ENCODE measurements around the gene KRT15. TPM values are rescaled to one million over a fixed set of nuclear protein-coding genes. Genes with fewer than 3 reads are reported as not detected.

KRT15 gene
- total RNA-seq = not detected

- ChIA-PET CTCF (interaction anchor here (0.7 kb wide), 1 partner anchor 32 kb away, joined by 3 read pairs; no protein-coding TSS in a partner anchor), POLR2A (no interaction called here)
These were observed at the start of gene KRT15 for GRCh38 chr17:41518789-41519449. Gene KRT15, minus strand, starts transcription at chr17:41518890. Its CDS starts 63 bp downstream, at chr17:41518827.

GRCh38 chr17:41567317-41567716, 48.6 kb upstream of the KRT15 start:
- ChIA-PET CTCF (interaction anchor here (0.7 to 2.5 kb wide), 2 partner anchors 18 to 33 kb away, joined by 3 to 8 read pairs; no protein-coding TSS in a partner anchor), POLR2A (no interaction called here)

GRCh38 chr17:41565338-41565737, 46.6 kb upstream of the KRT15 start:
- POLR2A ChIA-PET = no interaction called here

GRCh38 chr17:41563607-41564170, 45.0 kb upstream of the KRT15 start:
- CTCF ChIA-PET = interaction anchor here (1.1 kb wide), 1 partner anchor 85 kb away, joined by 3 read pairs; no protein-coding TSS in a partner anchor
- POLR2A ChIA-PET = no interaction called here

More at GRCh38 chr17:41565338-41565737, 46.6 kb upstream of the KRT15 start:
- CTCF ChIA-PET = interaction anchor here (1.6 kb wide), 1 partner anchor 16 kb away, joined by 10 read pairs; no protein-coding TSS in a partner anchor

GRCh38 chr17:41561554-41561953, 42.9 kb upstream of the KRT15 start:
- ChIA-PET POLR2A (no interaction called here), CTCF (interaction anchor here (1.9 kb wide), 1 partner anchor 12 kb away, joined by 4 read pairs; no protein-coding TSS in a partner anchor)

- CTCF ChIA-PET = interaction anchor here (1.2 to 1.9 kb wide), 2 partner anchors 10 to 103 kb away, joined by 4 read pairs; no protein-coding TSS in a partner anchor
- POLR2A ChIA-PET = no interaction called here
These were observed 40.9 kb upstream of the KRT15 start for GRCh38 chr17:41559548-41559947.

GRCh38 chr17:41556931-41557330, 38.2 kb upstream of the KRT15 start:
- ChIA-PET CTCF (no interaction called here), POLR2A (no interaction called here)

GRCh38 chr17:41556306-41556705, 37.6 kb upstream of the KRT15 start:
- CTCF ChIA-PET = no interaction called here
- POLR2A ChIA-PET = no interaction called here

GRCh38 chr17:41555105-41555887, 36.6 kb upstream of the KRT15 start:
- POLR2A ChIA-PET = no interaction called here
- CTCF ChIA-PET = no interaction called here

- ChIA-PET POLR2A (no interaction called here), CTCF (interaction anchor here (6.7 kb wide), 1 partner anchor 93 kb away, joined by 90 read pairs; no protein-coding TSS in a partner anchor)
These were observed 35.4 kb upstream of the KRT15 start for GRCh38 chr17:41553987-41554680.

- ChIA-PET CTCF (interaction anchor here (1.3 to 6.7 kb wide), 2 partner anchors 26 to 94 kb away, joined by 3 to 90 read pairs; no protein-coding TSS in a partner anchor), POLR2A (no interaction called here)
These were observed 34.5 kb upstream of the KRT15 start for GRCh38 chr17:41553176-41553575.

- ChIA-PET CTCF (interaction anchor here (1.3 to 6.7 kb wide), 2 partner anchors 27 to 95 kb away, joined by 3 to 90 read pairs; no protein-coding TSS in a partner anchor), POLR2A (no interaction called here)
These were observed 33.8 kb upstream of the KRT15 start for GRCh38 chr17:41552455-41552854.

- CTCF ChIA-PET = interaction anchor here (6.7 to 7.8 kb wide), 2 partner anchors 96 to 111 kb away, joined by 75 to 90 read pairs; no protein-coding TSS in a partner anchor
- POLR2A ChIA-PET = no interaction called here
These were observed 32.7 kb upstream of the KRT15 start for GRCh38 chr17:41551365-41551764.

GRCh38 chr17:41549596-41550039, 30.9 kb upstream of the KRT15 start:
- POLR2A ChIA-PET = no interaction called here

GRCh38 chr17:41548844-41549595, 30.3 kb upstream of the KRT15 start:
- ChIA-PET POLR2A (no interaction called here), CTCF (interaction anchor here (0.6 to 7.8 kb wide), 40 partner anchors 9 to 702 kb away, joined by 3 to 90 read pairs (median 5); partner anchors contain the start of gene KRT36)

More at GRCh38 chr17:41549596-41550039, 30.9 kb upstream of the KRT15 start:
- CTCF ChIA-PET = interaction anchor here (0.6 to 7.8 kb wide), 38 partner anchors 9 to 703 kb away, joined by 3 to 90 read pairs (median 5); partner anchors contain the start of gene KRT36

- POLR2A ChIA-PET = no interaction called here
- CTCF ChIA-PET = interaction anchor here (0.7 to 7.8 kb wide), 27 partner anchors 10 to 692 kb away, joined by 3 to 90 read pairs (median 6); partner anchors contain the start of gene KRT36
These were observed 29.5 kb upstream of the KRT15 start for GRCh38 chr17:41547921-41548843.

GRCh38 chr17:41547378-41547841, 28.7 kb upstream of the KRT15 start:
- POLR2A ChIA-PET = no interaction called here
- CTCF ChIA-PET = interaction anchor here (0.7 to 7.8 kb wide), 9 partner anchors 12 to 131 kb away, joined by 3 to 90 read pairs (median 9); no protein-coding TSS in a partner anchor

Data from activated CD8-positive, alpha-beta memory T cell treated with anti-CD3 and anti-CD28 coated beads for 36 hours (primary cell).